GM20431 (cell line): ENCODE results near the gene SGPL1.

ENCODE experiments used
- in situ Hi-C: fragments of 300-500 bp; cut with MseI, MboI; formaldehyde crosslinking; loops from one replicate; pipeline ENCODE4 v1.15.0; 2020; ENCODE audit warnings: low sequenced_read_pairs; ENCODE audit not compliant: unreplicated experiment

Gene SGPL1

DNA sequence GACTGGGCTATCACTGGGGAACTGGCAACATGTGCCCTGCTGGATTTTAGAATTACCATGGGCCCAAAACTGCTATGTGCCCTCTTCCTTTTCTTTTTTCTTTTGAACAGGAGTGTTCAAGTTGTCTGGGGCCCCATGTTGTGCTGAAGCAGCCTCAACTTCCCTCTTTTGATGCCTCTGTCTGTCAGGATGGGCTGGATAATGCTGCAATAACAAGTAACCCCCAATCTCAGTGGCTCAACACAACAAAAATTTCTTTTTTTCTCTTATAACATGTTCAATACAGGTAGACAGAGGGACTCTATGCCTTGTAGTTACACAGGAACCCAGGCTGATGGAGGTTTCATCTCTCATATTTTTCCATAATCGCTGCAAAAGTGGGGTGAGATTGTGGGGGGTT, 80.8 kb downstream of the SGPL1 start:
- in situ Hi-C loops = no loop called here

DNA sequence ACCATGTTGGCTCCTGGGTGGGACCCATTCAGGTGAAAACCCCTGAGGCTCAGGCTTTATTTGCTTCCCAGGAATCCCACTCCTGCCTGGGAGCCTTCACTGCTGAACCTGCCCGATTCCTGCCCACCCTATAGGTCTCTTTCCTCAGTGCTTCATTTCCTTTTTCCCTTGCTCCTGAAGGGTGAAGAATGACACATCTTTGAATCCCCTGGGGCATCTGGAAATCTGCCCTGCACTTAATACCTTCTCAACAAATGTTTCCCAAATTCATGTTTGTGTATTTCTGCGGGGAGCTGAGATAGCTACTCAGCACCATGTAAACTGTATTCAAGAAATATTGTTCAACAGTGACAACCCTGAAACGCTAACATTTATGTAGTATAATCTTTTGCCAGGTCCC, 82.9 kb downstream of the SGPL1 start:
- in situ Hi-C loops = no loop called here

GRCh38 chr10:70899096-70899495, 83.3 kb downstream of the SGPL1 start:
- in situ Hi-C loops = no loop called here

DNA sequence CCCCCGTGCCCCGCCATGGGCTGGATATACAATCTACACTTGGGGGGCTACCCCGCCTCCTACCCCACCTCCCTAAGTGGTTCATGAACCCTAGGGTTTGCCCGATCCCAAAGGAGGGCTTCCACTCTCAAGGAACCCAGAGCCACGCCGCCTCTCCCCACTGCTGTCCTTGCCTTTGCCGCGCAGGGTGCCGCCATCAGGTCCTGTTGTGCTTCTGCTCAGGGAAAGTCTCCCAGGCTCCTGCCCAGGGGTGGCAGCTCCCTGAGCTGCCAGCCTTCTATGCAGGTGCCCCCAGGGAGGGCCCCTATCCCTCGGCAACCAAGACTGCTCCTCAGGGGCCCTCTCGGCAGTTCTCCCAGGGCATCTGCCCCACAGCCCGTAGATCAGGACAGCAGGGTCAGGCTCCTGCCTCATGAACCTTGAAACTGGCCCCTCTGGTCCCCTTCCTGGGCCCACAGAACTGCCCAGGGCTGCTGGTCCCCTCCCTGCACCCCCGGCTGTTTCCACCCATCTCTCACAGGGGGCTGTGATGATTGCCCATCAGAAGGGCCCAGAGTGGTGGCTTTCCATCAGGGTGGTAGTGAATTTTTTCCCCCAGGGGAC, 85.6 kb downstream of the SGPL1 start:
- in situ Hi-C loops = no loop called here

- in situ Hi-C loops = no loop called here
These were observed 87.0 kb downstream of the SGPL1 start for GRCh38 chr10:70902661-70903261.

- in situ Hi-C loops = no loop called here
These were observed 87.6 kb downstream of the SGPL1 start for GRCh38 chr10:70903262-70903921.

DNA sequence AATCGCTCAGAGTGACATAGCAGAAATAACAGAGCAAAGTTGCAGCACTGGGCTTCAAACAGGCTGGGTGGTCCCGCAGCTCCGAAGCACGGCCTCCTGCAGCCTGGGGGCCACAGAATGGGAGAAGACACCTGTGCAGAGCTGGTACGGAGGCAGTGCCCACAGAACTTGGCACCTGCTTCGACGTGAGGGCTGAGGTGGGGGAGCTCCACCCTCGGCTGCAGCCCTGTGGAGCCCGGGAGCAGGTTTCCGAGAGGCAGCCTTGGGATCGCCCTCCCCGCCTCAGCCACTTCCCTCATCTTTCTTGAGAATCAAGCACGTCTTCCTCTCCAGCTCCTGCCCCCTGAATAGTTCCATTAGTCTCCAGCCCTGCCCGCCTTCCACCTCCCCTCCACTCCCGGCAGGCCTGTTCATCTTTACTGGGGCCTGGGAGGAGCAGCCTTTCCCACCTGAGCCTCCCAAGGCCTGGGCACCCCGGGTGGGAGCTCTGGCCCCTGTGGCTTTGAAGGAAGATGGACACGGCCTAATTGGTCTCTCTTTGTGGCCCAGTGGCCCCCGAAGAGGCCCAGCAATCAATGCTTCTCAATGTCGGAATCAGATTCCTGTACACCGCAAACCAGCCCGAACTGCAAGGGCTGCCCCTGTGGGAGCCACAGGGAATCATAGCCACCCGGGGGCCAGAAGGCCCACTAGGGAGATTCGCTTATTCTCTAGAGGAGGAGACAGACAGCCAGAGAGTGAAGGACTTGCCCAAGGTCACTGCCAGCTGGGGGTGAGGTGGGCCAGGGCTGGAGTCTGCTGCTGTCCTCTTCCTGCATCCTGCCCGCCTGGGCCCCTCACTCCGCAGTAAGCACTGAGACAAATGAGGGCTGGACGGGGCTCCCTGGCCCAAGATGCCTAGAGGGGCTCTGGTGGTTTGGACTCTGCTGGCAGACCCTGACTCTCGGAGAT, 89.6 kb downstream of the SGPL1 start:
- in situ Hi-C loops = no loop called here

DNA sequence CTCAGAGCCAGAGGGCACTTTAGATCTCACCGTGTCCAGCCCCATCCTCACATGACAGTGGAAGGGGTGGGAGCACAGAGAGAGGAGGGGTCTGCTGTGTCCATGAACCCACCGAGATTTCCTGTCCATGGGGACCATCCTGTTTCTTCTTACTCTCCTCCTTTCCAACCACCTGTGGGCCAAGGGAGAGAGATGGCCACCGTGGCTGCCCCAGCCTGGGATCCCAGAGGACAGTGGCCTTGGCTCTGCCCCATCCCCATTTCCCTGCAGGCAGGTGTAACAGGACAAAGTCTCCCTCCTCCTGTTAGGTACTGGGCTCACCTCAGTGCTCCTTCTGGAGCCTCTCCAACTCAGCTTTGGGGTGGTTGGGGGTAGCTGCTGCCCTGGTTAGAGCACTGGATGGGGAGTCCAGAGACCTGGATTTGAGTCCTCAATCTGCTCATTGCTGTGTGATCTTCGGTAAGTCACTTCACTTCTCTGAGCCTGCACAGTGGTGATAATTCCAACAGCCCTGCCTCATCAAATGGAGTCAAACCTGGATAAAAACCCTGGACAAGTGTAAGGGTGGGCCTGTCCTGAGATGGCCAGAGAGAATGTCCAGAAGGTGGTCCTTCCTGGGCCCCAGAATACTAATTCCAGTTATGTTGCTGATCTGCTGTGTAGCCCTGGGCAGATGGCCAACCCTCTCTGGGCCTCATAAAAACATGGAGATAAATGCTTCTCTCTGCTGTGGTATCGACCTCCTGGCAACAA, 90.5 kb downstream of the SGPL1 start:
- in situ Hi-C loops = no loop called here

- in situ Hi-C loops = no loop called here
These were observed 91.3 kb downstream of the SGPL1 start for GRCh38 chr10:70906953-70907636.

GRCh38 chr10:70907637-70908405, 92.1 kb downstream of the SGPL1 start:
- in situ Hi-C loops = no loop called here

DNA sequence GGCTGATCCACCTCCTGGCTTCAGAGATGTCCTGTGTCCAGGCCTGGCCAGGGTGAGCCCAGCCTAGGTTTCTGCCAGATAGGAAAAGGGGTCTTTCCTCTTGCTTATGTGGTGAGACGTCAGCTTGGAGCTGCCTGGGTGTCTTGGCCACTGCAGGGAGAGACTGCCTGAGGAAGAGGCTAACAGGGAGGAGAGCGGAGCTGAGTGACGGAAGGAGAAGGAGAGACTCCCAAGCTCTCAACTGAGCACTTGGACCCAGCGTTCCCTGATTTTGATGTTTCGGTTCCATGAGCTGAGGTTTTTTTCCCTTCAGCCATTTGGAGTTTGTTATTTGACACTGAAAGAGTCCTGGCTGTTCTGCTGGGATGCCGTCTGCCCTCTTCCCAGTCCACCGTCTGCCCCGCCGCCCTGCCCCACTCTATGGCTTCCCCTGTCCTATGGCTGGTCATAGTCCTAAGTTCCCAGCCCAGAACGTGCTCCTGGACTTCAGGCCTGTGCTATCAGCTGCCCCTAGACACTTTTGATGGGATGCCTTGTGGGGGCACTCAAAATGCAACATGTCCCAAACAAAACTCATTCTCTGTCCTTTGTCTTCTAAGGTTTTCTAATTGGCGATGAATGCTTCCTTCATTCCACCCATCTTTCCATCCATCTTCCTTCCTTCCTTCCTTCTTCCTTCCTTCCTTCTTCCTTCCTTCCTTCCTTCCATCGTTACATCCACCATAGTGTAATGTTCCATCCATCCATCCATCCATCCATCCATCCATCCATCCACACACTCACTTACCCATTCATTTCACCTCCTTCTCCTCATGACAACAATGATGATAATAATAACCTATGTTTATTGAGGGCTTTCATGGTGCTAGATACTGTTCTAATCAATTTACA, 92.9 kb downstream of the SGPL1 start:
- in situ Hi-C loops = no loop called here

GRCh38 chr10:70909326-70909935, 93.7 kb downstream of the SGPL1 start:
- in situ Hi-C loops = no loop called here

- in situ Hi-C loops = no loop called here
These were observed 95.0 kb downstream of the SGPL1 start for GRCh38 chr10:70910486-70911341.

DNA sequence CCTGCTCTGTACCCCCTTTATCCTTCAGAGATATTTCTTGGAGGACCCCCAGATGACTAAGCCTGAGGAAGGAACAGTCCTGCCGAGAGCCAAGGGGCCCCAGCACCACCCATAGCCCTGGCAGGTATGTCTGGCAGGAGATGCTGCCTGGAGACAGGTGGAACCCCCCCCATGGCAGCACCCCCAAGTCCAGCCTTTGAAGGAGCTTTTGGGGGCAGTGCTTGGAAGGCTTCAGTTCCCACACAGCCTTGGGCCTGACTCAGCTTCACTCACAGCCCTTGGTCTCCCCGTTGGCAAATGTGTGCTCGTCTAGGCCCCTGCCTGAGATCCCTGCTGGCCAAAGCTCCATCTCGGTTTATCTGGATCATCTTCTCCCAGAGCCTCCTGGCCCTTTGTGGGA, 95.6 kb downstream of the SGPL1 start:
- in situ Hi-C loops = no loop called here

GRCh38 chr10:70912556-70912955, 96.8 kb downstream of the SGPL1 start:
- in situ Hi-C loops = no loop called here

DNA sequence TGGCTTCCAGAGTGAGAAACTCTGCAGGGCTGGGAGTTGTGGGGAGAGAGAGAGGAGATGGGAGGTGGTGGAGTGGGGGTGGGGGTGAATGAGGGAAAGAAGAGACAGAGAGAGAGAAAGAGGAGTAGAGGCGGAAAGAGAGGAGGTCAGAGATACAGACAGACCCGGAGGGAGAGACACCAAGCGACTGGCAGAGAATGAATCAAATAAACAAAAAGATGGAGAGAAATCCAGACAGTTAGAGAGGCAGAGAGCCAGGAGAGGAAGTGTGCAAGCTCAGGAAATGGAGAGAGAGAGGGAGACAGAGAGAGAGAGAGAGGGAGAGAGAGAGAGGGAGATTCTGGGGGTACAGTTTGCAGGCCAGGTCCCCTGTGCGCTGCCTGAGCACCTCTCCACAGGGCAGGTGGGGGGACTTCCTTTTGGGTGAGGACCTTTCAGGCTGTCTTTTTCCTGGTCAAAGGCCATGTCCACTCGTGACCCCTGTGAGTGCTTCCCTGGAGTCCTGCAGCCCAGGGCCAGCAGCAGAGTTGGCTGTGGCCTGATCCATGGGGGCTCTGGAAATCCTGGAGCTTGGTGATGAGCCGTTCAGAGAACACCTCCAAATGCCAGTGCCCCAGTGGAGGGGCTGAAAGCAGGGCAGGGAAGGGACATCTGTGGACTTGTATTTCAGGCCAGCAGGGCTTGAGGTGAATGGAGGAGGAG, 97.6 kb downstream of the SGPL1 start:
- in situ Hi-C loops = no loop called here
